Measurements from ENCODE around the gene RIN1. TPM values are rescaled to one million over a fixed set of nuclear protein-coding genes. Genes with fewer than 3 reads are reported as not detected.

RIN1 gene
- total and polyA plus RNA-seq, 2 of the 13 experiments (the other 11 are each of a cell fraction or from before 2014, with no cell fraction given): 2.4 to 4.1 TPM

DNA sequence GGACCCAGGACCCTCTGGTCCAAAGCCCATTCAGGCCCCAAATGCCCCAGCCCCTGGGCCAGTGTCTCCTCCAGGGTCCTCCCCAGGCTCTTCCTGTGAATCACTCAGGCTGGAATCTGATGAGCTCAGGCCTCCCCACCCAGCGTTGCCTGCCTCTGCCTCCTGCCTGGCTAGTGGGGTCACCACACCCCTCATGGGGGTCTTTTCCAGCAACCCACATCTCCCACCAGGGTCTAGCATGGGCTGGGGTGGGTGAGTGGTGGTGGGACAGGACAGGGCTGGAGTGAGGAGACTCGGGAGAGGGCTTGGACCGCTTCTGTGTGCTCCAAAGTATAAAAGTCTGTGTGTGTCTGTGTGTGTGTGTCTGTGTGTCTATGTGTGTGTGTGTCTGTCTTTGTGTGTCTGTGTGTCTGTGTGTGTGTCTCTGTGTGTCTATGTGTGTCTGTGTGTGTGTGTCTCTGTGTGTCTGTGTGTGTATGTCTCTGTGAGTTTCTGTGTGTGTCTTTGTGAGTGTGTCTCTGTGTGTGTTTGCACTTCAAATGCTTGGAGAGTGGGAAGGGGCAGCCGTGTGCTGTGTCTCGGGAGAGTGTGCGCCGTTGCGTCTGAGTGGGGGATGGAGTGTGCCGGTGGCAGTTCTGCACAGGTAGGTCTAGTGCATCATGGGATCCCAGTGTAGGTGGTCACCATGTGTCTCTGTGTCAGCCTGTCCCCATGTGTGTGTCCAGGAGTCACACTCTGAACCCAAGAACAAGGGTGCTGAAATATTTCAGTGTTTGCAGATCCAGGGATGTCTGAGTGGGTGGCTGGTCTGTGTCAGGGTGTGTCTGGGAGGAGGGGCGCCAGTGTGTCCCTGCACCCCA lies 8.8 kb downstream of the RIN1 start:
- Histone ChIP-seq H3K9me3 (ENCODE audit: low read length) (no peaks in the 10 kb centered on the region), H3K79me2 (ENCODE audit: insufficient read depth, low read length) (no peaks in the 10 kb centered on the region), H3K4me2 (ENCODE audit: low read depth, low read length) (peak overlapping the region; percentile 100), H3K4me1 (ENCODE audit: insufficient read depth, low read length) (peaks cover 64% of the 10 kb centered on the region), H3K27ac (ENCODE audit: extremely low read length, insufficient read depth, low read length) (no peak overlapping the region), H2AFZ (ENCODE audit: low read length) (no peak overlapping the region), H3K4me3 (replicated peaks in 1 of 3; ENCODE audit: insufficient read depth in 1 of 3, low read depth in 2 of 3, low read length in 3 of 3) (peak overlapping the region in 2 of 3 experiments; percentile 11 to 76; a peak in 3 of 6 replicates), H3K9ac (ENCODE audit: insufficient read depth, low read depth, low read length) (peak overlapping the region; percentile 53), H3K36me3 (replicated peaks in 1 of 2; ENCODE audit: control insufficient read depth in 1 of 2, insufficient read depth in 2 of 2, low read length in 2 of 2) (no peaks in the 10 kb centered on the region), H4K20me1 (ENCODE audit: insufficient read depth, low read length) (no peaks in the 10 kb centered on the region), H3K27me3 (ENCODE audit: control insufficient read depth in 1 of 2, insufficient read depth in 2 of 2, low read length in 2 of 2) (peaks cover 0 to 21% of the 10 kb centered on the region in 2 experiments; a peak in 3 of 5 replicates)
- ATAC-seq (peak; percentile 31), DNase-seq (ENCODE audit: low spot score) (no peak), FAIRE-seq (no peak)
- ChIA-PET CTCF (ENCODE audit: low intra/inter-chr PET ratio, low total read pairs) (interaction anchor here (1.2 to 3.4 kb wide), 5 partner anchors 16 to 105 kb away, joined by 4 to 68 read pairs (median 7); no protein-coding TSS in a partner anchor), POLR2A (interaction anchor here (1.0 to 1.8 kb wide), 4 partner anchors 9 to 39 kb away, joined by 7 to 40 read pairs (median 12); partner anchors contain the start of genes CD248, RIN1 and YIF1A)
- in situ Hi-C loops (cut with HindIII; ENCODE audit: extremely low pct_ligation_motif_present, low pct_unique_long_range_greater_than_20kb) (loop anchor here (5.0 kb wide), 1 partner anchor 35 kb away; the partner anchor contains the start of gene TMEM151A), intact Hi-C loops (cut with micrococcal nuclease; ENCODE audit: unreplicated experiment) (loop anchor here (1.0 to 5.0 kb wide), 2 partner anchors 16 to 545 kb away; partner anchors contain the start of gene AP5B1)
- WGBS (ENCODE audit: low lambda C conversion rate): 37% methylated on average over 9 of the region's 10 CpGs
- BruUV-seq (replicated peaks): no TSS peak
- 0 out of 2 replicates have a peak, but pooled peaks have one; percentile 6 for TF ChIP-seq HNF4A (CRISPR knock-in tag; IDR thresholded peaks at IDR 0.05)
- TF ChIP-seq KLF11 (CRISPR knock-in tag; IDR thresholded peaks at IDR 0.05): no peak
- TF ChIP-seq YEATS4 (CRISPR knock-in tag; IDR thresholded peaks at IDR 0.05; ENCODE audit: borderline replicate concordance): no peak
- TF ChIP-seq, protein P1, sequence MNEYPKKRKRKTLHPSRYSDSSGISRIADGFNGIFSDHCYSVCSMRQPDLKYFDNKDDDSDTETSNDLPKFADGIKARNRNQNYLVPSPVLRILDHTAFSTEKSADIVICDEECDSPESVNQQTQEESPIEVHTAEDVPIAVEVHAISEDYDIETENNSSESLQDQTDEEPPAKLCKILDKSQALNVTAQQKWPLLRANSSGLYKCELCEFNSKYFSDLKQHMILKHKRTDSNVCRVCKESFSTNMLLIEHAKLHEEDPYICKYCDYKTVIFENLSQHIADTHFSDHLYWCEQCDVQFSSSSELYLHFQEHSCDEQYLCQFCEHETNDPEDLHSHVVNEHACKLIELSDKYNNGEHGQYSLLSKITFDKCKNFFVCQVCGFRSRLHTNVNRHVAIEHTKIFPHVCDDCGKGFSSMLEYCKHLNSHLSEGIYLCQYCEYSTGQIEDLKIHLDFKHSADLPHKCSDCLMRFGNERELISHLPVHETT (CRISPR knock-in tag; conservative IDR thresholded peaks at IDR 0.05): no peak
- TF ChIP-seq ATF7 (IDR thresholded peaks at IDR 0.05): no peak
- no peak for TF ChIP-seq ATF7 (CRISPR knock-in tag; IDR thresholded peaks at IDR 0.05)
- TF ChIP-seq, protein P2, sequence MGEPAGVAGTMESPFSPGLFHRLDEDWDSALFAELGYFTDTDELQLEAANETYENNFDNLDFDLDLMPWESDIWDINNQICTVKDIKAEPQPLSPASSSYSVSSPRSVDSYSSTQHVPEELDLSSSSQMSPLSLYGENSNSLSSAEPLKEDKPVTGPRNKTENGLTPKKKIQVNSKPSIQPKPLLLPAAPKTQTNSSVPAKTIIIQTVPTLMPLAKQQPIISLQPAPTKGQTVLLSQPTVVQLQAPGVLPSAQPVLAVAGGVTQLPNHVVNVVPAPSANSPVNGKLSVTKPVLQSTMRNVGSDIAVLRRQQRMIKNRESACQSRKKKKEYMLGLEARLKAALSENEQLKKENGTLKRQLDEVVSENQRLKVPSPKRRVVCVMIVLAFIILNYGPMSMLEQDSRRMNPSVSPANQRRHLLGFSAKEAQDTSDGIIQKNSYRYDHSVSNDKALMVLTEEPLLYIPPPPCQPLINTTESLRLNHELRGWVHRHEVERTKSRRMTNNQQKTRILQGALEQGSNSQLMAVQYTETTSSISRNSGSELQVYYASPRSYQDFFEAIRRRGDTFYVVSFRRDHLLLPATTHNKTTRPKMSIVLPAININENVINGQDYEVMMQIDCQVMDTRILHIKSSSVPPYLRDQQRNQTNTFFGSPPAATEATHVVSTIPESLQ (CRISPR knock-in tag; conservative IDR thresholded peaks at IDR 0.05): no peak
- TF ChIP-seq, protein P3, sequence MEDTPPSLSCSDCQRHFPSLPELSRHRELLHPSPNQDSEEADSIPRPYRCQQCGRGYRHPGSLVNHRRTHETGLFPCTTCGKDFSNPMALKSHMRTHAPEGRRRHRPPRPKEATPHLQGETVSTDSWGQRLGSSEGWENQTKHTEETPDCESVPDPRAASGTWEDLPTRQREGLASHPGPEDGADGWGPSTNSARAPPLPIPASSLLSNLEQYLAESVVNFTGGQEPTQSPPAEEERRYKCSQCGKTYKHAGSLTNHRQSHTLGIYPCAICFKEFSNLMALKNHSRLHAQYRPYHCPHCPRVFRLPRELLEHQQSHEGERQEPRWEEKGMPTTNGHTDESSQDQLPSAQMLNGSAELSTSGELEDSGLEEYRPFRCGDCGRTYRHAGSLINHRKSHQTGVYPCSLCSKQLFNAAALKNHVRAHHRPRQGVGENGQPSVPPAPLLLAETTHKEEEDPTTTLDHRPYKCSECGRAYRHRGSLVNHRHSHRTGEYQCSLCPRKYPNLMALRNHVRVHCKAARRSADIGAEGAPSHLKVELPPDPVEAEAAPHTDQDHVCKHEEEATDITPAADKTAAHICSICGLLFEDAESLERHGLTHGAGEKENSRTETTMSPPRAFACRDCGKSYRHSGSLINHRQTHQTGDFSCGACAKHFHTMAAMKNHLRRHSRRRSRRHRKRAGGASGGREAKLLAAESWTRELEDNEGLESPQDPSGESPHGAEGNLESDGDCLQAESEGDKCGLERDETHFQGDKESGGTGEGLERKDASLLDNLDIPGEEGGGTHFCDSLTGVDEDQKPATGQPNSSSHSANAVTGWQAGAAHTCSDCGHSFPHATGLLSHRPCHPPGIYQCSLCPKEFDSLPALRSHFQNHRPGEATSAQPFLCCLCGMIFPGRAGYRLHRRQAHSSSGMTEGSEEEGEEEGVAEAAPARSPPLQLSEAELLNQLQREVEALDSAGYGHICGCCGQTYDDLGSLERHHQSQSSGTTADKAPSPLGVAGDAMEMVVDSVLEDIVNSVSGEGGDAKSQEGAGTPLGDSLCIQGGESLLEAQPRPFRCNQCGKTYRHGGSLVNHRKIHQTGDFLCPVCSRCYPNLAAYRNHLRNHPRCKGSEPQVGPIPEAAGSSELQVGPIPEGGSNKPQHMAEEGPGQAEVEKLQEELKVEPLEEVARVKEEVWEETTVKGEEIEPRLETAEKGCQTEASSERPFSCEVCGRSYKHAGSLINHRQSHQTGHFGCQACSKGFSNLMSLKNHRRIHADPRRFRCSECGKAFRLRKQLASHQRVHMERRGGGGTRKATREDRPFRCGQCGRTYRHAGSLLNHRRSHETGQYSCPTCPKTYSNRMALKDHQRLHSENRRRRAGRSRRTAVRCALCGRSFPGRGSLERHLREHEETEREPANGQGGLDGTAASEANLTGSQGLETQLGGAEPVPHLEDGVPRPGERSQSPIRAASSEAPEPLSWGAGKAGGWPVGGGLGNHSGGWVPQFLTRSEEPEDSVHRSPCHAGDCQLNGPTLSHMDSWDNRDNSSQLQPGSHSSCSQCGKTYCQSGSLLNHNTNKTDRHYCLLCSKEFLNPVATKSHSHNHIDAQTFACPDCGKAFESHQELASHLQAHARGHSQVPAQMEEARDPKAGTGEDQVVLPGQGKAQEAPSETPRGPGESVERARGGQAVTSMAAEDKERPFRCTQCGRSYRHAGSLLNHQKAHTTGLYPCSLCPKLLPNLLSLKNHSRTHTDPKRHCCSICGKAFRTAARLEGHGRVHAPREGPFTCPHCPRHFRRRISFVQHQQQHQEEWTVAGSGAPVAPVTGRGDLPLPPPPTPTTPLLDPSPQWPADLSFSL (CRISPR knock-in tag; IDR thresholded peaks at IDR 0.05): peak; percentile 91
- peak; percentile 36; the same call in 1 of the 2 replicates for TF ChIP-seq ZNF207 (IDR thresholded peaks at IDR 0.05; ENCODE audit: borderline replicate concordance)
- TF ChIP-seq, protein P4, sequence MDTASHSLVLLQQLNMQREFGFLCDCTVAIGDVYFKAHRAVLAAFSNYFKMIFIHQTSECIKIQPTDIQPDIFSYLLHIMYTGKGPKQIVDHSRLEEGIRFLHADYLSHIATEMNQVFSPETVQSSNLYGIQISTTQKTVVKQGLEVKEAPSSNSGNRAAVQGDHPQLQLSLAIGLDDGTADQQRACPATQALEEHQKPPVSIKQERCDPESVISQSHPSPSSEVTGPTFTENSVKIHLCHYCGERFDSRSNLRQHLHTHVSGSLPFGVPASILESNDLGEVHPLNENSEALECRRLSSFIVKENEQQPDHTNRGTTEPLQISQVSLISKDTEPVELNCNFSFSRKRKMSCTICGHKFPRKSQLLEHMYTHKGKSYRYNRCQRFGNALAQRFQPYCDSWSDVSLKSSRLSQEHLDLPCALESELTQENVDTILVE (CRISPR knock-in tag; IDR thresholded peaks at IDR 0.05): no peak

Measured in HepG2 (cell line).